ENCODE measurements around the gene MRPS7.

Gene MRPS7

GRCh38 chr17:75270218-75270965 is 8.7 kb downstream of the MRPS7 start (continued):
- TF ChIP-seq PRDM10 (tag by site-specific recombination; IDR thresholded peaks at IDR 0.05) (peak; percentile 61), WT1 (tag by site-specific recombination; IDR thresholded peaks at IDR 0.05) (0 out of 2 replicates have a peak, but pooled peaks have one; percentile 33), ZNF670 (tag by site-specific recombination; IDR thresholded peaks at IDR 0.05; ENCODE audit: low read depth) (no peak), CTCF (tag by site-specific recombination; IDR thresholded peaks at IDR 0.05) (peak; percentile 67), ZNF394 (tag by site-specific recombination; IDR thresholded peaks at IDR 0.05; ENCODE audit: borderline replicate concordance) (peak; percentile 92), ZNF341 (tag by site-specific recombination; IDR thresholded peaks at IDR 0.05; ENCODE audit: low read depth) (peak; percentile 75), ZNF639 (tag by site-specific recombination; IDR thresholded peaks at IDR 0.05) (0 out of 2 replicates have a peak, but pooled peaks have one; percentile 68), GLIS2 (tag by site-specific recombination; IDR thresholded peaks at IDR 0.05) (peak; percentile 94), ZFP41 (tag by site-specific recombination; IDR thresholded peaks at IDR 0.05; ENCODE audit: borderline replicate concordance) (no peak), ZNF140 (tag by site-specific recombination; IDR thresholded peaks at IDR 0.05) (no peak), ZNF202 (tag by site-specific recombination; IDR thresholded peaks at IDR 0.05; ENCODE audit: borderline replicate concordance) (no peak), ZSCAN18 (tag by site-specific recombination; IDR thresholded peaks at IDR 0.05) (no peak), ZNF426 (tag by site-specific recombination; IDR thresholded peaks at IDR 0.05) (no peak), ZNF48 (tag by site-specific recombination; IDR thresholded peaks at IDR 0.05) (no peak), ZBTB26 (tag by site-specific recombination; optimal IDR thresholded peaks at IDR 0.05) (peak; percentile 55), KLF9 (tag by site-specific recombination; IDR thresholded peaks at IDR 0.05; ENCODE audit: low read depth) (peak; percentile 65; the same call in 1 of the 2 replicates), ZNF146 (tag by site-specific recombination; IDR thresholded peaks at IDR 0.05) (no peak), SP2 (tag by site-specific recombination; IDR thresholded peaks at IDR 0.05) (peak; percentile 68), ZNF629 (tag by site-specific recombination; IDR thresholded peaks at IDR 0.05) (peak; percentile 36), ZNF596 (tag by site-specific recombination; IDR thresholded peaks at IDR 0.05) (peak; percentile 63), ZBTB10 (tag by site-specific recombination; IDR thresholded peaks at IDR 0.05) (peak; percentile 63; the same call in 1 of the 2 replicates), PATZ1 (tag by site-specific recombination; IDR thresholded peaks at IDR 0.05) (peak; percentile 94), REPIN1 (tag by site-specific recombination; IDR thresholded peaks at IDR 0.05; ENCODE audit: low read depth) (no peak), ZNF544 (tag by site-specific recombination; IDR thresholded peaks at IDR 0.05) (no peak)

Data from HEK293 (cell line).